HL-60/S4 treated with phorbol 12-myristate 13-acetate at 8.2 ng/mL for 4 days and 3 days (cell line): ENCODE results near the gene RNF111.
"Not testable (repeated sequence)": the region's sequence is repeated elsewhere in the genome, so short reads cannot be mapped to it uniquely, and the experiment has no call there.

Source experiments
- in situ Hi-C: fragments of 300-500 bp; cut with MboI; formaldehyde crosslinking; loops from 2 replicates; pipeline ENCODE4 v1.15.0; 2022; ENCODE audit warnings: low sequenced_read_pairs

RNF111 gene

GRCh38 chr15:59124261-59124660 lies 136.8 kb downstream of the RNF111 start:
- in situ Hi-C loops, result no loop called here

- in situ Hi-C loops, result not testable (repeated sequence)
Observed at GRCh38 chr15:59125683-59126082, 138.2 kb downstream of the RNF111 start.

GRCh38 chr15:59127255-59127654 lies 139.8 kb downstream of the RNF111 start:
- in situ Hi-C loops, result not testable (repeated sequence)

- in situ Hi-C loops, result no loop called here
Observed at GRCh38 chr15:59131456-59131855, 144.0 kb downstream of the RNF111 start.

- in situ Hi-C loops, result no loop called here
Observed at GRCh38 chr15:59131969-59132562, 144.6 kb downstream of the RNF111 start.

- in situ Hi-C loops, result no loop called here
Observed at GRCh38 chr15:59133929-59134427, 146.5 kb downstream of the RNF111 start.

GRCh38 chr15:59137566-59137965 lies 150.1 kb downstream of the RNF111 start:
- in situ Hi-C loops, result no loop called here

- in situ Hi-C loops, result no loop called here
Observed at GRCh38 chr15:59138243-59138642, 150.8 kb downstream of the RNF111 start.

GRCh38 chr15:59140422-59141226 lies 153.2 kb downstream of the RNF111 start:
- in situ Hi-C loops, result no loop called here

GRCh38 chr15:59143281-59143680 lies 155.8 kb downstream of the RNF111 start:
- in situ Hi-C loops, result no loop called here

GRCh38 chr15:59144594-59144993 lies 157.1 kb downstream of the RNF111 start:
- in situ Hi-C loops, result not testable (repeated sequence)
